Activated T-cell treated with anti-CD3 and anti-CD28 coated beads, Interleukin-2, amount 50 U/mL, for 72 hours (primary cell): ENCODE measurements around the gene NFYA. TPM values are rescaled to one million over a fixed set of nuclear protein-coding genes. Genes with fewer than 3 reads are reported as not detected.

Experiments
- ATAC-seq, 2 donors: fragments of 150-1000 bp; cut with Tn5 transposase; replicated peaks in 1 of 2; 2 replicates each; pipeline ENCODE4 v1.10.0; 2021; ENCODE audit warnings: moderate library complexity in 2 of 2, mild to moderate bottlenecking in 1 of 2
- DNase-seq, 2 donors: peaks; one replicate each; pipeline ENCODE4 v3.0.0; 2021 to 2022; ENCODE audit warnings: mixed read lengths in 1 of 2
- H3K27ac Mint-ChIP-seq: one replicate; pipeline ENCODE4 v1.8.0; 2022; ENCODE audit warnings: mild to moderate bottlenecking, moderate library complexity, mixed read lengths
- H3K27me3 Mint-ChIP-seq: one replicate; pipeline ENCODE4 v1.8.0; 2022; ENCODE audit warnings: low read depth, mixed read lengths
- H3K36me3 Mint-ChIP-seq, 2 donors: one replicate each; pipeline ENCODE4 v1.8.0; 2022; ENCODE audit warnings: mixed read lengths in 2 of 2, mild to moderate bottlenecking in 1 of 2; ENCODE audit not compliant: insufficient read depth in 2 of 2
- H3K4me1 Mint-ChIP-seq: one replicate; pipeline ENCODE4 v1.8.0; 2022; ENCODE audit warnings: low read depth, mixed read lengths
- H3K4me3 Mint-ChIP-seq, 2 donors: one replicate each; pipeline ENCODE4 v1.8.0; 2022; ENCODE audit warnings: mild to moderate bottlenecking in 2 of 2, mixed read lengths in 2 of 2, moderate library complexity in 2 of 2
- H3K9me3 Mint-ChIP-seq, 2 donors: one replicate each; pipeline ENCODE4 v1.8.0; 2022; ENCODE audit warnings: mixed read lengths in 2 of 2
- total RNA-seq, 2 donors: library from RNA; stranded (reverse); gene quantifications; one replicate each; pipeline ENCODE4 v1.2.3, GENCODE V29; 2022

Gene NFYA
- total RNA-seq, 2 donors from 2014 or later = 32.4 to 34.4 TPM

GRCh38 chr6:41120058-41120457 lies 47.3 kb downstream of the NFYA start:
- Mint-ChIP-seq H3K27me3 (no peaks in the 10 kb centered on the region), H3K9me3 (no peaks in the 10 kb centered on the region), H3K36me3 (peaks cover 2 to 3% of the 10 kb centered on the region in 2 donors), H3K27ac (no peak overlapping the region), H3K4me1 (no peaks in the 10 kb centered on the region), H3K4me3 (no peak overlapping the region)
- ATAC-seq (no peak), DNase-seq (no peak)

- DNase-seq = no peak
- Mint-ChIP-seq H3K36me3 (peaks cover 2 to 3% of the 10 kb centered on the region in 2 donors), H3K27ac (no peak overlapping the region), H3K9me3 (no peaks in the 10 kb centered on the region), H3K27me3 (no peaks in the 10 kb centered on the region), H3K4me3 (no peak overlapping the region), H3K4me1 (no peaks in the 10 kb centered on the region)
- no peak for ATAC-seq
These were observed 49.6 kb downstream of the NFYA start for GRCh38 chr6:41122373-41122772.

- no peak for ATAC-seq
- H3K27me3 Mint-ChIP-seq = no peaks in the 10 kb centered on the region
- H3K9me3 Mint-ChIP-seq = no peaks in the 10 kb centered on the region
- H3K4me3 Mint-ChIP-seq = no peak overlapping the region
- no peaks in the 10 kb centered on the region for H3K4me1 Mint-ChIP-seq
- no peak for DNase-seq
- H3K36me3 Mint-ChIP-seq = peaks cover 2 to 3% of the 10 kb centered on the region in 2 donors
- H3K27ac Mint-ChIP-seq = no peak overlapping the region
These were observed 50.1 kb downstream of the NFYA start for GRCh38 chr6:41122918-41123317.

- Mint-ChIP-seq H3K27ac (no peak overlapping the region), H3K27me3 (no peaks in the 10 kb centered on the region), H3K36me3 (peaks cover 3 to 5% of the 10 kb centered on the region in 2 donors), H3K4me1 (no peaks in the 10 kb centered on the region), H3K4me3 (no peak overlapping the region), H3K9me3 (no peaks in the 10 kb centered on the region)
- no peak for DNase-seq
- no peak for ATAC-seq
These were observed 52.5 kb downstream of the NFYA start for GRCh38 chr6:41125282-41125681.

GRCh38 chr6:41132254-41132653 lies 59.5 kb downstream of the NFYA start:
- DNase-seq (no peak), ATAC-seq (no peak)
- Mint-ChIP-seq H3K27me3 (no peaks in the 10 kb centered on the region), H3K4me1 (no peaks in the 10 kb centered on the region), H3K27ac (no peak overlapping the region), H3K36me3 (peaks cover 2 to 4% of the 10 kb centered on the region in 2 donors), H3K9me3 (no peaks in the 10 kb centered on the region), H3K4me3 (no peak overlapping the region)

GRCh38 chr6:41135062-41135832 lies 62.5 kb downstream of the NFYA start:
- ATAC-seq = no peak
- no peak for DNase-seq
- Mint-ChIP-seq H3K27ac (no peak overlapping the region), H3K9me3 (no peaks in the 10 kb centered on the region), H3K4me1 (no peaks in the 10 kb centered on the region), H3K36me3 (peaks cover 0 to 3% of the 10 kb centered on the region in 2 donors), H3K27me3 (no peaks in the 10 kb centered on the region), H3K4me3 (no peak overlapping the region)

- Mint-ChIP-seq H3K4me3 (no peak overlapping the region), H3K27ac (no peak overlapping the region), H3K4me1 (no peaks in the 10 kb centered on the region), H3K27me3 (no peaks in the 10 kb centered on the region), H3K36me3 (no peaks in the 10 kb centered on the region), H3K9me3 (no peaks in the 10 kb centered on the region)
- DNase-seq (no peak), ATAC-seq (no peak)
These were observed 64.1 kb downstream of the NFYA start for GRCh38 chr6:41136911-41137310.

GRCh38 chr6:41147917-41148316 lies 75.1 kb downstream of the NFYA start:
- Mint-ChIP-seq H3K4me3 (peak overlapping the region in 1 of 2 donors; percentile 31), H3K4me1 (peaks cover 10% of the 10 kb centered on the region), H3K27ac (no peak overlapping the region), H3K36me3 (no peaks in the 10 kb centered on the region), H3K9me3 (no peaks in the 10 kb centered on the region), H3K27me3 (no peaks in the 10 kb centered on the region)
- no peak for DNase-seq
- ATAC-seq = no peak

Other genes with a start within 250 kb of the NFYA start
- gene UNC5CL, start 33.8 kb upstream of the NFYA start, total RNA-seq = 1 to 10 TPM; 4.0 to 5.5 TPM
- not detected for gene TSPO2, start 30.5 kb upstream of the NFYA start, total RNA-seq
- not detected for gene APOBEC2, start 19.8 kb upstream of the NFYA start, total RNA-seq
- 10 to 100 TPM; 62.7 to 73.1 TPM for gene OARD1, start 618 bp upstream of the NFYA start, total RNA-seq
- not detected for gene TREML1, start 81.4 kb downstream of the NFYA start, total RNA-seq
- gene TREM2, start 90.1 kb downstream of the NFYA start, total RNA-seq = not detected
- gene TREML2, start 128.2 kb downstream of the NFYA start, total RNA-seq = 10 to 100 TPM in 1 of 2 donors, 1 to 10 TPM in 1; 8.8 to 15.0 TPM
- gene TREML4, start 155.4 kb downstream of the NFYA start, total RNA-seq = not detected
- gene TREM1, start 213.7 kb downstream of the NFYA start, total RNA-seq = 1 to 10 TPM in 1 of 2 donors, under 1 TPM in 1; 0.38 to 1.5 TPM